Measurements from ENCODE around the gene NFKBIE.
A peak's percentile ranks its signal among the peaks of the same experiment; 100 is the strongest.

DNA sequence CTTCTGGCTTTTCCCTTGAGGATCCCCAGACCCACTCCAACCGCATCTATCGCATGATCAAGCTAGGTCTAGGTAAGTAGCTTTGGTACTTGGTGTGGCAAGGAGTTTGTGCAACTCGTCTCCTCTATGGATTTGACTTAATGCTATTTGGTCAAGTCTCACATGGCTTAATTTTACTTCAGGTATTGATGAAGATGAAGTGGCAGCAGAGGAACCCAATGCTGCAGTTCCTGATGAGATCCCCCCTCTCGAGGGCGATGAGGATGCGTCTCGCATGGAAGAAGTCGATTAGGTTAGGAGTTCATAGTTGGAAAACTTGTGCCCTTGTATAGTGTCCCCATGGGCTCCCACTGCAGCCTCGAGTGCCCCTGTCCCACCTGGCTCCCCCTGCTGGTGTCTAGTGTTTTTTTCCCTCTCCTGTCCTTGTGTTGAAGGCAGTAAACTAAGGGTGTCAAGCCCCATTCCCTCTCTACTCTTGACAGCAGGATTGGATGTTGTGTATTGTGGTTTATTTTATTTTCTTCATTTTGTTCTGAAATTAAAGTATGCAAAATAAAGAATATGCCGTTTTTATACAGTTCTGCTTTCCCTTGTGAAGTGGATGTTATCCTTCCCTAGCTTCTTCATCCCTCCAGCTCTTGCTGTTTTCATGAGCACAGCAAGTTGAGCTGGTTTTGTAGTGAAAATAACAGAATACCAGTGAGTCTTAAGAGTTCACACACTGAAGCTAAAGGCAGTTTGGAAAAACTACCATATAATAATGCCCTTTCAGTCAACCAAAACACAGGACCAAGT is 11.8 kb downstream of the NFKBIE start:
- TF ChIP-seq POLR2A (IDR thresholded peaks at IDR 0.05), result no peak
- TF ChIP-seq, protein P1, sequence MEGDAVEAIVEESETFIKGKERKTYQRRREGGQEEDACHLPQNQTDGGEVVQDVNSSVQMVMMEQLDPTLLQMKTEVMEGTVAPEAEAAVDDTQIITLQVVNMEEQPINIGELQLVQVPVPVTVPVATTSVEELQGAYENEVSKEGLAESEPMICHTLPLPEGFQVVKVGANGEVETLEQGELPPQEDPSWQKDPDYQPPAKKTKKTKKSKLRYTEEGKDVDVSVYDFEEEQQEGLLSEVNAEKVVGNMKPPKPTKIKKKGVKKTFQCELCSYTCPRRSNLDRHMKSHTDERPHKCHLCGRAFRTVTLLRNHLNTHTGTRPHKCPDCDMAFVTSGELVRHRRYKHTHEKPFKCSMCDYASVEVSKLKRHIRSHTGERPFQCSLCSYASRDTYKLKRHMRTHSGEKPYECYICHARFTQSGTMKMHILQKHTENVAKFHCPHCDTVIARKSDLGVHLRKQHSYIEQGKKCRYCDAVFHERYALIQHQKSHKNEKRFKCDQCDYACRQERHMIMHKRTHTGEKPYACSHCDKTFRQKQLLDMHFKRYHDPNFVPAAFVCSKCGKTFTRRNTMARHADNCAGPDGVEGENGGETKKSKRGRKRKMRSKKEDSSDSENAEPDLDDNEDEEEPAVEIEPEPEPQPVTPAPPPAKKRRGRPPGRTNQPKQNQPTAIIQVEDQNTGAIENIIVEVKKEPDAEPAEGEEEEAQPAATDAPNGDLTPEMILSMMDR (IDR thresholded peaks at IDR 0.05), result peak; percentile 21 to 44 (median 39)
